HepG2 (cell line): ENCODE data around the gene MSMP. TPM values are rescaled to one million over a fixed set of nuclear protein-coding genes. Genes with fewer than 3 reads are reported as not detected.

Experiments
- FOXM1 ChIP-seq: sonication (generic); formaldehyde crosslinking; IDR thresholded peaks from 2 replicates; pipeline ENCODE4 v1.5.0; 2020; ENCODE audit warnings: missing genetic modification reagents
- FOXP4 ChIP-seq: sonication (generic); formaldehyde crosslinking; IDR thresholded peaks from 2 replicates; pipeline ENCODE4 v1.4.0; 2020; ENCODE audit warnings: missing genetic modification reagents
- HMG20B ChIP-seq: conservative IDR thresholded peaks from 2 replicates; pipeline ENCODE4 v1.6.1; 2016; ENCODE audit warnings: missing genetic modification reagents, missing compliant biosample characterization
- IRF9 ChIP-seq: sonication (generic); formaldehyde crosslinking; IDR thresholded peaks from 2 replicates; pipeline ENCODE4 v1.8.0; 2022; ENCODE audit warnings: missing genetic modification reagents, mild to moderate bottlenecking, borderline replicate concordance
- KLF12 ChIP-seq: sonication (generic); formaldehyde crosslinking; IDR thresholded peaks from 2 replicates; pipeline ENCODE4 v1.4.0; 2020; ENCODE audit warnings: missing genetic modification reagents, borderline replicate concordance
- PTBP1 ChIP-seq: fragments of 200-400 bp; formaldehyde crosslinking; IDR thresholded peaks from 2 replicates; pipeline ENCODE4 v1.6.1; 2018; ENCODE audit warnings: low read length, low read depth; ENCODE audit not compliant: poor library complexity, severe bottlenecking
- SP5 ChIP-seq: IDR thresholded peaks from 2 replicates; pipeline ENCODE4 v1.6.1; 2016; ENCODE audit warnings: low read depth, borderline replicate concordance
- TBP ChIP-seq: sonication (generic); formaldehyde crosslinking; IDR thresholded peaks from 2 replicates; pipeline ENCODE4 v1.5.0; 2020; ENCODE audit warnings: missing genetic modification reagents
- ZBTB7A ChIP-seq: sonication (generic); formaldehyde crosslinking; IDR thresholded peaks from 2 replicates; pipeline ENCODE4 v1.8.0; 2022; ENCODE audit warnings: mild to moderate bottlenecking, missing genetic modification reagents
- ZIK1 ChIP-seq: sonication (generic); formaldehyde crosslinking; IDR thresholded peaks from 2 replicates; pipeline ENCODE4 v1.5.0; 2020; ENCODE audit warnings: mild to moderate bottlenecking, low read depth, missing genetic modification reagents, borderline replicate concordance
- ZNF10 ChIP-seq: sonication (generic); formaldehyde crosslinking; IDR thresholded peaks from 2 replicates; pipeline ENCODE4 v1.4.0; 2020; ENCODE audit warnings: mild to moderate bottlenecking, low read depth, missing genetic modification reagents, borderline replicate concordance
- ZNF24 ChIP-seq: fragments of 450-650 bp; IDR thresholded peaks from 2 replicates; pipeline ENCODE4 v1.6.1; 2017; ENCODE audit warnings: antibody characterized with exemption, mild to moderate bottlenecking
- ZNF251 ChIP-seq: sonication (generic); formaldehyde crosslinking; IDR thresholded peaks from 2 replicates; pipeline ENCODE4 v1.9.0; 2021; ENCODE audit warnings: mild to moderate bottlenecking, missing genetic modification reagents
- ZNF446 ChIP-seq: sonication (generic); formaldehyde crosslinking; IDR thresholded peaks from 2 replicates; pipeline ENCODE4 v1.5.0; 2020; ENCODE audit warnings: mild to moderate bottlenecking, missing genetic modification reagents
- ZNF547 ChIP-seq: sonication (generic); formaldehyde crosslinking; IDR thresholded peaks from 2 replicates; pipeline ENCODE4 v1.5.1; 2020; ENCODE audit warnings: mild to moderate bottlenecking, missing genetic modification reagents
- ZNF576 ChIP-seq: sonication (generic); formaldehyde crosslinking; IDR thresholded peaks from 2 replicates; pipeline ENCODE4 v1.4.0; 2020; ENCODE audit warnings: mild to moderate bottlenecking, missing genetic modification reagents
- ZNF607 ChIP-seq: sonication (generic); formaldehyde crosslinking; IDR thresholded peaks from 2 replicates; pipeline ENCODE4 v1.5.1; 2020; ENCODE audit warnings: missing genetic modification reagents, mild to moderate bottlenecking, borderline replicate concordance
- ZNF652 ChIP-seq: IDR thresholded peaks from 2 replicates; pipeline ENCODE4 v1.6.1; 2016; ENCODE audit warnings: low read depth, borderline replicate concordance
- ZNF772 ChIP-seq: sonication (generic); formaldehyde crosslinking; IDR thresholded peaks from 2 replicates; pipeline ENCODE4 v1.5.0; 2020; ENCODE audit warnings: mild to moderate bottlenecking, missing genetic modification reagents
- ZNF788 ChIP-seq: sonication (generic); formaldehyde crosslinking; IDR thresholded peaks from 2 replicates; pipeline ENCODE4 v1.5.0; 2020; ENCODE audit warnings: mild to moderate bottlenecking, missing genetic modification reagents, borderline replicate concordance
- ZNF83 ChIP-seq: sonication (generic); formaldehyde crosslinking; IDR thresholded peaks from 2 replicates; pipeline ENCODE4 v1.4.0; 2020; ENCODE audit warnings: missing genetic modification reagents, mild to moderate bottlenecking, borderline replicate concordance
- polyA plus RNA-seq, 8 experiments: library from polyadenylated mRNA; depleted of rRNA in 3 of 8; stranded (reverse) in 7 of 8; unstranded in 1 of 8; fragments of >200 nt; fragmentation: Illumina TruSeq in 4 of 8; extraction: Trizol in 4 of 8; gene quantifications; 2 replicates each; pipeline versions ENCODE4 v1.2.1 to v1.2.3, GENCODE V29; 2011 to 2016; ENCODE audit warnings: low read depth in 4 of 8, missing spikeins in 1 of 8, mixed read lengths in 1 of 8; ENCODE audit not compliant: insufficient read depth in 1 of 8
- total RNA-seq, 5 experiments: library from RNA; depleted of rRNA; stranded (reverse); fragments of >200 nt; fragmentation: Illumina TruSeq; extraction: Trizol; gene quantifications; 2 replicates each; pipeline ENCODE4 v1.2.3, GENCODE V29; 2016; ENCODE audit warnings: low read depth in 1 of 5
- TF ChIP-seq, protein P1 (sequence below): sonication (generic); formaldehyde crosslinking; IDR thresholded peaks from 2 replicates; pipeline ENCODE4 v1.5.0; 2020; ENCODE audit warnings: mild to moderate bottlenecking, missing genetic modification reagents
- TF ChIP-seq, protein P2 (sequence below): sonication (generic); formaldehyde crosslinking; IDR thresholded peaks from 2 replicates; pipeline ENCODE4 v1.9.0; 2021; ENCODE audit warnings: missing genetic modification reagents, borderline replicate concordance

The MSMP gene
- total and polyA plus RNA-seq, 2 of the 13 experiments (the other 11 are each of a cell fraction or from before 2014, with no cell fraction given): 0.24 to 0.46 TPM

- TF ChIP-seq FOXP4 (CRISPR knock-in tag): 0 out of 2 replicates have a peak, but pooled peaks have one; percentile 9
- TF ChIP-seq TBP (CRISPR knock-in tag): no peak
- no peak for TF ChIP-seq ZNF788 (CRISPR knock-in tag)
- TF ChIP-seq ZBTB7A (CRISPR knock-in tag): no peak
- peak; percentile 88 for TF ChIP-seq ZNF607 (CRISPR knock-in tag)
- TF ChIP-seq, protein P1, sequence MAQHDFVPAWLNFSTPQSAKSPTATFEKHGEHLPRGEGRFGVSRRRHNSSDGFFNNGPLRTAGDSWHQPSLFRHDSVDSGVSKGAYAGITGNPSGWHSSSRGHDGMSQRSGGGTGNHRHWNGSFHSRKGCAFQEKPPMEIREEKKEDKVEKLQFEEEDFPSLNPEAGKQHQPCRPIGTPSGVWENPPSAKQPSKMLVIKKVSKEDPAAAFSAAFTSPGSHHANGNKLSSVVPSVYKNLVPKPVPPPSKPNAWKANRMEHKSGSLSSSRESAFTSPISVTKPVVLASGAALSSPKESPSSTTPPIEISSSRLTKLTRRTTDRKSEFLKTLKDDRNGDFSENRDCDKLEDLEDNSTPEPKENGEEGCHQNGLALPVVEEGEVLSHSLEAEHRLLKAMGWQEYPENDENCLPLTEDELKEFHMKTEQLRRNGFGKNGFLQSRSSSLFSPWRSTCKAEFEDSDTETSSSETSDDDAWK (CRISPR knock-in tag): no peak
- TF ChIP-seq HMG20B: no peak
- TF ChIP-seq ZNF576: no peak
- no peak for TF ChIP-seq ZNF24
- TF ChIP-seq ZNF251: no peak
- TF ChIP-seq ZNF83 (CRISPR knock-in tag): 0 out of 2 replicates have a peak, but pooled peaks have one; percentile 17
- TF ChIP-seq ZNF652 (CRISPR knock-in tag): no peak
- TF ChIP-seq KLF12 (CRISPR knock-in tag): 0 out of 2 replicates have a peak, but pooled peaks have one; percentile 18
- no peak for TF ChIP-seq PTBP1
- peak; percentile 73; the same call in 1 of the 2 replicates for TF ChIP-seq ZNF547
- no peak for TF ChIP-seq ZIK1 (CRISPR knock-in tag)
- TF ChIP-seq ZNF10 (CRISPR knock-in tag): no peak
- no peak; the same call in 1 of the 2 replicates for TF ChIP-seq ZNF446 (CRISPR knock-in tag)
- peak; percentile 28; the same call in 1 of the 2 replicates for TF ChIP-seq IRF9 (CRISPR knock-in tag)
- TF ChIP-seq, protein P2, sequence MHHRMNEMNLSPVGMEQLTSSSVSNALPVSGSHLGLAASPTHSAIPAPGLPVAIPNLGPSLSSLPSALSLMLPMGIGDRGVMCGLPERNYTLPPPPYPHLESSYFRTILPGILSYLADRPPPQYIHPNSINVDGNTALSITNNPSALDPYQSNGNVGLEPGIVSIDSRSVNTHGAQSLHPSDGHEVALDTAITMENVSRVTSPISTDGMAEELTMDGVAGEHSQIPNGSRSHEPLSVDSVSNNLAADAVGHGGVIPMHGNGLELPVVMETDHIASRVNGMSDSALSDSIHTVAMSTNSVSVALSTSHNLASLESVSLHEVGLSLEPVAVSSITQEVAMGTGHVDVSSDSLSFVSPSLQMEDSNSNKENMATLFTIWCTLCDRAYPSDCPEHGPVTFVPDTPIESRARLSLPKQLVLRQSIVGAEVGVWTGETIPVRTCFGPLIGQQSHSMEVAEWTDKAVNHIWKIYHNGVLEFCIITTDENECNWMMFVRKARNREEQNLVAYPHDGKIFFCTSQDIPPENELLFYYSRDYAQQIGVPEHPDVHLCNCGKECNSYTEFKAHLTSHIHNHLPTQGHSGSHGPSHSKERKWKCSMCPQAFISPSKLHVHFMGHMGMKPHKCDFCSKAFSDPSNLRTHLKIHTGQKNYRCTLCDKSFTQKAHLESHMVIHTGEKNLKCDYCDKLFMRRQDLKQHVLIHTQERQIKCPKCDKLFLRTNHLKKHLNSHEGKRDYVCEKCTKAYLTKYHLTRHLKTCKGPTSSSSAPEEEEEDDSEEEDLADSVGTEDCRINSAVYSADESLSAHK (CRISPR knock-in tag): no peak
- TF ChIP-seq SP5 (CRISPR knock-in tag): 0 out of 2 replicates have a peak, but pooled peaks have one; percentile 5
- TF ChIP-seq FOXM1 (CRISPR knock-in tag): no peak
- TF ChIP-seq ZNF772: peak; percentile 43; the same call in 1 of the 2 replicates
Observed at GRCh38 chr9:35748858-35749514, 5.1 kb downstream of the MSMP start, which contains the start of the genes GBA2 and RGP1 (continued).
